DMS153 (cell line): ENCODE data around the gene EEFSEC.

Source experiments
- DNase-seq: peaks from one replicate; lab custom pipeline; 2025; lab: John Stamatoyannopoulos, UW

EEFSEC gene

GRCh38 chr3:128285967-128286321 lies 132.7 kb downstream of the EEFSEC start:
- DNase-seq = no peak

- DNase-seq = no peak
These were observed 133.4 kb downstream of the EEFSEC start for GRCh38 chr3:128286691-128287090.

- no peak for DNase-seq
These were observed 133.9 kb downstream of the EEFSEC start for GRCh38 chr3:128287216-128287615.

- DNase-seq = no peak
These were observed 136.3 kb downstream of the EEFSEC start for GRCh38 chr3:128289534-128289933.

GRCh38 chr3:128290484-128290883 lies 137.2 kb downstream of the EEFSEC start:
- no peak for DNase-seq

- DNase-seq = no peak
These were observed 140.6 kb downstream of the EEFSEC start for GRCh38 chr3:128293930-128294329.

- no peak for DNase-seq
These were observed 141.8 kb downstream of the EEFSEC start for GRCh38 chr3:128294999-128295468.

GRCh38 chr3:128296469-128297251 lies 143.4 kb downstream of the EEFSEC start:
- DNase-seq = no peak

- no peak for DNase-seq
These were observed 144.3 kb downstream of the EEFSEC start for GRCh38 chr3:128297401-128298138.

- no peak for DNase-seq
These were observed 148.1 kb downstream of the EEFSEC start for GRCh38 chr3:128301186-128302023.

- DNase-seq = no peak
These were observed 153.2 kb downstream of the EEFSEC start for GRCh38 chr3:128306481-128306880.

- DNase-seq = no peak
These were observed 153.8 kb downstream of the EEFSEC start for GRCh38 chr3:128307029-128307633.

GRCh38 chr3:128307781-128308469 lies 154.6 kb downstream of the EEFSEC start:
- DNase-seq = no peak

GRCh38 chr3:128309026-128309425 lies 155.7 kb downstream of the EEFSEC start:
- peak; percentile 42 for DNase-seq

- DNase-seq = no peak
These were observed 157.2 kb downstream of the EEFSEC start for GRCh38 chr3:128310286-128311058.

GRCh38 chr3:128311441-128311844 lies 158.2 kb downstream of the EEFSEC start:
- DNase-seq = no peak

GRCh38 chr3:128312271-128312670 lies 159.0 kb downstream of the EEFSEC start:
- DNase-seq = no peak

- DNase-seq = no peak
These were observed 159.9 kb downstream of the EEFSEC start for GRCh38 chr3:128313071-128313725.

- DNase-seq = no peak
These were observed 160.7 kb downstream of the EEFSEC start for GRCh38 chr3:128313935-128314334.

- no peak for DNase-seq
These were observed 162.0 kb downstream of the EEFSEC start for GRCh38 chr3:128315313-128315712.
